ENCODE data around the gene ATXN2.

DNA sequence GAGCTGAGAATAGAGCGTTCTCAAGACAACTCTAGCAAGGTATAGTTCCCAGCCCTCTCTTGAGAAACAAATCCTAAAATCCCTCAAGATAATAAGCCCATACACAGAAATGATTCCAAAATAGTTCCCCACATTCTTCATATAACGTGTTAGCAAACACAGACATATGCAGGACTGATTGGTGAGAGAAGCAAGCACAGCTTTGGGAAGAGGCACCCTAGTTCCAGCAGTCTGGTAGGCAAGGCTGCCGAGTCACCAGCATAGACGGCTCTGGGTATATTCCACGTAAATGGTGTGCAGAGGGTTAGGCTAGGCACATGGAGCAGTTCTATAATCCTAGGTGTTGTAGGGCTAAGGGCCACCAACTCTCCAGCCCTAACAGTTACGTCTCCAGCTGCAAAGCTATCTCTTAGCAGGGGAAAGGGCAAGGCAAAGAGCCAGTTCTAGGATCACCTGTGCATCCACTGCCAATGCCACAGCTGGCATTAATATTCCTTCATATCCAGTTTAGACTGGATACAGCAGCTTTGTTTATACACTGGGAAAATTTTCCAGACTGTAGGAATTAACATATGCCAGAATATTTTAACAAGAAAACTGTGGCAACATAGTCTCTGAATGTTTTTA, 140.5 kb downstream of the ATXN2 start:
- no peak for TF ChIP-seq POLR2A (IDR thresholded peaks at IDR 0.05)
- TF ChIP-seq, protein P1, sequence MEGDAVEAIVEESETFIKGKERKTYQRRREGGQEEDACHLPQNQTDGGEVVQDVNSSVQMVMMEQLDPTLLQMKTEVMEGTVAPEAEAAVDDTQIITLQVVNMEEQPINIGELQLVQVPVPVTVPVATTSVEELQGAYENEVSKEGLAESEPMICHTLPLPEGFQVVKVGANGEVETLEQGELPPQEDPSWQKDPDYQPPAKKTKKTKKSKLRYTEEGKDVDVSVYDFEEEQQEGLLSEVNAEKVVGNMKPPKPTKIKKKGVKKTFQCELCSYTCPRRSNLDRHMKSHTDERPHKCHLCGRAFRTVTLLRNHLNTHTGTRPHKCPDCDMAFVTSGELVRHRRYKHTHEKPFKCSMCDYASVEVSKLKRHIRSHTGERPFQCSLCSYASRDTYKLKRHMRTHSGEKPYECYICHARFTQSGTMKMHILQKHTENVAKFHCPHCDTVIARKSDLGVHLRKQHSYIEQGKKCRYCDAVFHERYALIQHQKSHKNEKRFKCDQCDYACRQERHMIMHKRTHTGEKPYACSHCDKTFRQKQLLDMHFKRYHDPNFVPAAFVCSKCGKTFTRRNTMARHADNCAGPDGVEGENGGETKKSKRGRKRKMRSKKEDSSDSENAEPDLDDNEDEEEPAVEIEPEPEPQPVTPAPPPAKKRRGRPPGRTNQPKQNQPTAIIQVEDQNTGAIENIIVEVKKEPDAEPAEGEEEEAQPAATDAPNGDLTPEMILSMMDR (IDR thresholded peaks at IDR 0.05): no peak
